Kidney (tissue), 14 donors: Measurements from ENCODE around the gene CTDP1. TPM values are rescaled to one million over a fixed set of nuclear protein-coding genes. Genes with fewer than 3 reads are reported as not detected.

ENCODE experiments used
- DNase-seq, 5 donors: peaks; one replicate each; pipeline ENCODE4 v3.0.0-alpha.2; 2013 to 2020
- FAIRE-seq: peaks from 2 replicates; lab custom pipeline; 2012; peaks lifted over from hg19 to GRCh38; lab: Jason Lieb, UNC
- H3K27ac ChIP-seq, 2 donors: one replicate each; pipeline ENCODE4 v1.7.0; 2013; ENCODE audit warnings: low read depth in 2 of 2, low read length in 2 of 2, inconsistent platforms in 1 of 2
- H3K27me3 ChIP-seq: one replicate; pipeline ENCODE4 v1.7.1; 2013; ENCODE audit warnings: low read length, inconsistent platforms; ENCODE audit not compliant: control insufficient read depth, insufficient read depth
- H3K36me3 ChIP-seq, 3 donors: one replicate each; pipeline versions ENCODE4 v1.7.0 to v1.7.1; 2013; ENCODE audit warnings: low read length in 3 of 3, control low read depth in 1 of 3, inconsistent platforms in 1 of 3; ENCODE audit not compliant: insufficient read depth in 3 of 3, control insufficient read depth in 2 of 3
- H3K4me1 ChIP-seq, 3 donors: one replicate each; pipeline versions ENCODE4 v1.7.0 to v1.7.1; 2013; ENCODE audit warnings: low read length in 3 of 3, inconsistent platforms in 1 of 3, low read depth in 1 of 3; ENCODE audit not compliant: control insufficient read depth in 2 of 3, insufficient read depth in 2 of 3
- H3K4me3 ChIP-seq, 3 donors: one replicate each; pipeline versions ENCODE4 v1.7.0 to v1.8.1; 2013; ENCODE audit warnings: low read length in 3 of 3, control low read depth in 1 of 3, inconsistent platforms in 1 of 3
- H3K9ac ChIP-seq, 3 donors: one replicate each; pipeline versions ENCODE4 v1.7.0 to v1.7.1; 2013; ENCODE audit warnings: low read length in 3 of 3, control low read depth in 1 of 3, inconsistent platforms in 1 of 3
- H3K9me3 ChIP-seq, 3 donors: one replicate each; pipeline versions ENCODE4 v1.7.0 to v1.7.1; 2013; ENCODE audit warnings: low read length in 3 of 3, control low read depth in 1 of 3, inconsistent platforms in 1 of 3; ENCODE audit not compliant: control insufficient read depth in 2 of 3, insufficient read depth in 1 of 3
- intact Hi-C: fragments of 100-400 bp; cut with DNase I; formaldehyde crosslinking; loops from one replicate; pipeline ENCODE4 v1.11.1; 2022
- polyA plus RNA-seq: library from polyadenylated mRNA; stranded (reverse); fragments of 350-450 nt; fragmentation: Illumina TruSeq; extraction: RNeasy Lipid Tissue Mini Kit (QIAGEN cat#74804); gene quantifications from one replicate; pipeline ENCODE4 v1.2.3, GENCODE V29; 2014; ENCODE audit warnings: low read depth, low replicate concordance; ENCODE audit not compliant: insufficient read depth
- total RNA-seq: library from RNA; stranded (reverse); fragmentation: NEBNext Ultra II Directional; extraction: Animal tissue kit (Norgen Biotek cat#: 25700); gene quantifications from one replicate; pipeline ENCODE4 v1.2.1, GENCODE V29; 2021
- TF ChIP-seq, protein P1 (sequence below): IDR thresholded peaks from 3 replicates; pipeline ENCODE4 v1.5.1; 2012; ENCODE audit warnings: mild to moderate bottlenecking, moderate library complexity, borderline replicate concordance; ENCODE audit not compliant: insufficient read depth; ENCODE audit errors: extremely low read depth
- donor health status: control.
- donor health status: control.
- donor health status: control.
- donor health status: control.
- donor health status: control.
- donor health status: DM: yes; HTN: yes; CAD: no.
- donor health status: Normal renal cell carcinoma (clear cell type).

The CTDP1 gene
- total and polyA plus RNA-seq, 2 donors from 2014 or later = 11.1 to 21.8 TPM

DNA sequence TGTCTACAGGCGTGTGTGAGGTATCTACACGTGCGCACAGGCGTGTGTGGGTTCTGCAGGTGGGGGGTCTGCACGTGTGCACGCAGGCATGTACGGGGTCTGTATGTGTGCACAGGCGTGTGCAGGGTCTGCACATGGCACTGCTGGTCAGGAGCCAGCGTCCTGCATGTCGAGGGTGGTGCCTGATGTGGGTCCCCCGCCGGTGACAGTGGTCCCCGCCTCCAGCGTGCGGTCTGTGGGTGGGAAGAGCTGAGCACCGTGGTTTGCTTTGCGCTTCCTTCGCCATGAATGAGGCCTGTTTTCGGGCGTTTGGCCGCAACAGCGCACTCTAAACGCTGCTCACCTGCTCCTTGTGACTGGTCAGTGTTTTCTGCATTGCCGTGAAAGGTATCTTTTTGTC is 57.2 kb downstream of the CTDP1 start:
- FAIRE-seq = no peak
- no peak for DNase-seq
- H3K36me3 ChIP-seq = peaks cover 0 to 55% (median 33%) of the 10 kb centered on the region in 3 donors
- TF ChIP-seq, protein P1, sequence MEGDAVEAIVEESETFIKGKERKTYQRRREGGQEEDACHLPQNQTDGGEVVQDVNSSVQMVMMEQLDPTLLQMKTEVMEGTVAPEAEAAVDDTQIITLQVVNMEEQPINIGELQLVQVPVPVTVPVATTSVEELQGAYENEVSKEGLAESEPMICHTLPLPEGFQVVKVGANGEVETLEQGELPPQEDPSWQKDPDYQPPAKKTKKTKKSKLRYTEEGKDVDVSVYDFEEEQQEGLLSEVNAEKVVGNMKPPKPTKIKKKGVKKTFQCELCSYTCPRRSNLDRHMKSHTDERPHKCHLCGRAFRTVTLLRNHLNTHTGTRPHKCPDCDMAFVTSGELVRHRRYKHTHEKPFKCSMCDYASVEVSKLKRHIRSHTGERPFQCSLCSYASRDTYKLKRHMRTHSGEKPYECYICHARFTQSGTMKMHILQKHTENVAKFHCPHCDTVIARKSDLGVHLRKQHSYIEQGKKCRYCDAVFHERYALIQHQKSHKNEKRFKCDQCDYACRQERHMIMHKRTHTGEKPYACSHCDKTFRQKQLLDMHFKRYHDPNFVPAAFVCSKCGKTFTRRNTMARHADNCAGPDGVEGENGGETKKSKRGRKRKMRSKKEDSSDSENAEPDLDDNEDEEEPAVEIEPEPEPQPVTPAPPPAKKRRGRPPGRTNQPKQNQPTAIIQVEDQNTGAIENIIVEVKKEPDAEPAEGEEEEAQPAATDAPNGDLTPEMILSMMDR = no peak
- intact Hi-C loops = no loop called here
- no peak overlapping the region for H3K9ac ChIP-seq
- H3K9me3 ChIP-seq = peaks cover 0 to 18% (median 2%) of the 10 kb centered on the region in 3 donors
- no peaks in the 10 kb centered on the region for H3K4me1 ChIP-seq
- no peaks in the 10 kb centered on the region for H3K27me3 ChIP-seq
- no peak overlapping the region for H3K4me3 ChIP-seq
- no peak overlapping the region for H3K27ac ChIP-seq

DNA sequence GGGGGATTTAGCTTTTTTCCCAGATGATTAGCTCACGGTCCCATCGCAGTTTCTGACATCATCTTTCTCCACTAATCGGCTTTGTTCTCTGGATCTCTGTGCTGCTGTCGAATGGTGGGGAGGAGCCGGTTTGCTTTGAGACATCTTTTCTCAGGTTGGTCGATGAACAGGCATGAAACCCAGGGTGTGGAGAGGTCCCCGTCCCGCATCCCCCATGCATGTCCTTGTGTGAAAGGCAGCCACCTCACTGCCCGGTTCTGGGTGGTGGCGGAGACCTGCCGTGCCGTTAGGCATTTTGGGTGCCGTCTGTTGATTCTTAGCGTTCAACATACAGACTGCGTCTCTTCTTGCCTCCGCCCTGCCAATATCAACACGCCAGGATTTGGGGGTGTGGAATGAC is 57.8 kb downstream of the CTDP1 start:
- Histone ChIP-seq H3K9me3 (peaks cover 0 to 12% (median 0%) of the 10 kb centered on the region in 3 donors), H3K36me3 (peaks cover 0 to 51% (median 29%) of the 10 kb centered on the region in 3 donors)

DNA sequence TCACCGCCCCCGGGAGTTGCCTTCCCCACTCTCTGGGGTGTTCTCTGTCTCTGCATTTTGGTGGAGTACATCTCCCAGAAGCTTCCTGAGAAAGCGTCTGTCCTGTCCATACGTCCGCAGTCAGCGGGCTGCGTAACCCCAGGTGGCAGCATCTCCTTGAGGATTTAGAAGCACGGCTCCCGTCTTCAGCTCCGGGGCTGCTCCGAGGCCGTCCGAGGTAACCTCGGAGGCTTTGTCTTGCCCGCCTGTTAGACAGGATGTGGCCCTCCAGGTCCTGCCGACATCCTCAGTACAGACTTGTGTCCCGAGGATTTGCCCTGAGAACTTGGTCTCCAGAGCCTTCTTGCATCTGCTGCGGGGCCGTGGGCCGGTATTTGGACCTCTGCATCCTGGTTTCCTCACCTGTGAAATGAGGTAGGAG is 58.4 kb downstream of the CTDP1 start:
- intact Hi-C loops = no loop called here
- peaks cover 0 to 48% (median 24%) of the 10 kb centered on the region in 3 donors for H3K36me3 ChIP-seq

More for the DNA sequence above, 57.8 kb downstream of the CTDP1 start:
- H3K4me3 ChIP-seq = no peak overlapping the region
- H3K4me1 ChIP-seq = no peaks in the 10 kb centered on the region
- DNase-seq = peak in 1 of 5 donors; percentile 32
- intact Hi-C loops = no loop called here
- no peak overlapping the region for H3K27ac ChIP-seq
- H3K9ac ChIP-seq = no peak overlapping the region
- TF ChIP-seq, protein P1 = no peak
- H3K27me3 ChIP-seq = no peaks in the 10 kb centered on the region
- FAIRE-seq = no peak

More for the DNA sequence above, 58.4 kb downstream of the CTDP1 start:
- H3K27ac ChIP-seq = no peak overlapping the region
- no peak overlapping the region for H3K9ac ChIP-seq
- no peaks in the 10 kb centered on the region for H3K4me1 ChIP-seq
- FAIRE-seq (no peak), DNase-seq (peak in 1 of 5 donors; percentile 45)
- peaks cover 0 to 6% (median 0%) of the 10 kb centered on the region in 3 donors for H3K9me3 ChIP-seq
- TF ChIP-seq, protein P1 = no peak
- H3K27me3 ChIP-seq = no peaks in the 10 kb centered on the region
- no peak overlapping the region for H3K4me3 ChIP-seq
